NCI-H460 (cell line): Measurements from ENCODE around the gene OR2M2. TPM values are rescaled to one million over a fixed set of nuclear protein-coding genes. Genes with fewer than 3 reads are reported as not detected.

Source experiments
- total RNA-seq: library from RNA; depleted of rRNA; stranded (reverse); fragments of >200 nt; shearing (Covaris generic); gene quantifications from 2 replicates; pipeline ENCODE4 v1.2.3, GENCODE V29; 2014; rRNA removed

Gene OR2M2
- total RNA-seq, 1 experiment from 2014 or later: not detected

Other genes with a start within 250 kb of the OR2M2 start
- gene OR2AJ1, start 249.9 kb upstream of the OR2M2 start, total RNA-seq: not detected in 2 replicates
- not detected in 2 replicates for gene OR2L8, start 226.0 kb upstream of the OR2M2 start, total RNA-seq
- gene OR2AK2, start 209.6 kb upstream of the OR2M2 start, total RNA-seq: not detected in 2 replicates
- not detected in 2 replicates for gene OR2L5, start 161.2 kb upstream of the OR2M2 start, total RNA-seq
- not detected in 2 replicates for gene OR2L2, start 144.8 kb upstream of the OR2M2 start, total RNA-seq
- not detected in 2 replicates for gene OR2L3, start 128.0 kb upstream of the OR2M2 start, total RNA-seq
- not detected in 2 replicates for gene OR2L13, start 79.6 kb upstream of the OR2M2 start, total RNA-seq
- gene OR2M5, start 29.7 kb upstream of the OR2M2 start, total RNA-seq: not detected in 2 replicates
- gene OR2M3, start 22.4 kb downstream of the OR2M2 start, total RNA-seq: not detected in 2 replicates
- not detected in 2 replicates for gene OR2M4, start 56.6 kb downstream of the OR2M2 start, total RNA-seq
- gene OR2T33, start 103.2 kb downstream of the OR2M2 start, total RNA-seq: not detected in 2 replicates
- gene OR2T12, start 128.6 kb downstream of the OR2M2 start, total RNA-seq: not detected in 2 replicates
- not detected in 2 replicates for gene OR2M7, start 149.7 kb downstream of the OR2M2 start, total RNA-seq
- gene OR14C36, start 174.0 kb downstream of the OR2M2 start, total RNA-seq: not detected in 2 replicates
- not detected in 2 replicates for gene OR2T4, start 186.8 kb downstream of the OR2M2 start, total RNA-seq
- gene OR2T6, start 200.9 kb downstream of the OR2M2 start, total RNA-seq: not detected in 2 replicates
- not detected in 2 replicates for gene OR2T1, start 228.2 kb downstream of the OR2M2 start, total RNA-seq